Adrenal gland (tissue), 12 donors: ENCODE measurements around the gene MGMT. TPM values are rescaled to one million over a fixed set of nuclear protein-coding genes. Genes with fewer than 3 reads are reported as not detected.

Experiments
- DNase-seq, 7 donors: peaks; one replicate each; pipeline ENCODE4 v3.0.0-alpha.2; 2019 to 2020
- H3K27ac ChIP-seq, 5 donors: fragments of 200-600 bp; sonication (generic) in 4 of 5; 1 replicate in 3 of 5; 2 replicates in 2 of 5; pipeline versions ENCODE4 v1.5.1 to v1.8.0; 2016 to 2020; ENCODE audit warnings: mild to moderate bottlenecking in 1 of 5
- H3K27me3 ChIP-seq: fragments of 200-600 bp; 2 replicates; pipeline ENCODE4 v1.8.0; 2021
- H3K36me3 ChIP-seq, 2 donors: fragments of 200-600 bp; replicated peaks in 1 of 2; 1 replicate in 1 of 2; 2 replicates in 1 of 2; pipeline versions ENCODE4 v1.5.1 to v1.8.0; 2018 to 2022
- H3K4me1 ChIP-seq, 2 donors: fragments of 200-600 bp; replicated peaks in 1 of 2; 1 replicate in 1 of 2; 2 replicates in 1 of 2; pipeline versions ENCODE4 v1.5.1 to v1.8.0; 2018 to 2021
- H3K4me3 ChIP-seq, 4 donors: fragments of 200-600 bp; sonication (generic) in 3 of 4; one replicate each; pipeline ENCODE4 v1.5.1; 2016 to 2018
- H3K9me3 ChIP-seq, 3 donors: fragments of 200-600 bp; sonication (generic) in 1 of 3; replicated peaks in 1 of 3; 1 replicate in 2 of 3; 2 replicates in 1 of 3; pipeline versions ENCODE4 v1.5.1 to v1.8.0; 2016 to 2021
- POLR2A ChIP-seq, 2 donors: fragments of 450-650 bp; IDR thresholded peaks; one replicate each; pipeline ENCODE4 v1.6.1; 2017; ENCODE audit warnings: antibody characterized with exemption in 2 of 2, mild to moderate bottlenecking in 2 of 2, moderate library complexity in 1 of 2
- WGBS, 4 donors: extraction: QIAGEN DNeasy Blood & Tissue Kit in 2 of 4; methylation state at CpG; one replicate each; pipeline versions ENCODE4 v1.1.5 to v1.1.7; 2013 to 2017; 5-methylcytosine and 5-hydroxymethylcytosine counted together
- intact Hi-C, 2 donors: fragments of 100-400 bp; cut with DNase I; formaldehyde crosslinking; loops; one replicate each; pipeline versions ENCODE4 v1.14.1 to v1.15.0; 2022 to 2023
- polyA plus RNA-seq, 3 donors: library from polyadenylated mRNA; stranded (reverse); fragments of 200-250 nt in 2 of 3; fragments of 350-450 nt in 1 of 3; fragmentation: Illumina TruSeq in 1 of 3; extraction: RNeasy Lipid Tissue Mini Kit (QIAGEN cat#74804) in 1 of 3; gene quantifications; one replicate each; pipeline ENCODE4 v1.2.3, GENCODE V29; 2013 to 2014
- total RNA-seq, 9 donors: library from RNA; depleted of rRNA in 4 of 9; stranded (reverse); fragments of >200 nt in 4 of 9; fragments of 120-200 nt in 1 of 9; fragmentation: NEBNext Ultra II Directional in 1 of 9; extraction: Animal tissue kit (Norgen Biotek cat#: 25700) in 1 of 9; gene quantifications; one replicate each; pipeline versions ENCODE4 v1.1.0 to v1.2.4, GENCODE V29; 2013 to 2023
- TF ChIP-seq, protein P1 (sequence below), 6 experiments: fragments of 450-650 bp in 4 of 6; fragments of 200-600 bp in 2 of 6; sonication (generic) in 1 of 6; IDR thresholded peaks; 1 replicate in 5 of 6; 2 replicates in 1 of 6; pipeline versions ENCODE4 v1.5.1 to v1.8.0; 2016 to 2021; ENCODE audit warnings: antibody characterized with exemption in 6 of 6, mild to moderate bottlenecking in 2 of 6, moderate library complexity in 1 of 6
- donor health status: healthy with polysubstance abuse.
- donor health status: Bipolar disorder and iron deficiency.
- donor health status: DM: yes; HTN: yes; CAD: no.
- donor health status: DM: no; HTN: no; CAD: no.
- donor health status: DM: no; HTN: no; CAD: no.
- donor health status: DM: yes; HTN: yes; CAD: no.

Gene MGMT
- total and polyA plus RNA-seq, 12 donors: 3.8 to 35.8 (median 21.2) TPM

GRCh38 chr10:129683519-129683918 lies 216.5 kb downstream of the MGMT start:
- TF ChIP-seq, protein P1, sequence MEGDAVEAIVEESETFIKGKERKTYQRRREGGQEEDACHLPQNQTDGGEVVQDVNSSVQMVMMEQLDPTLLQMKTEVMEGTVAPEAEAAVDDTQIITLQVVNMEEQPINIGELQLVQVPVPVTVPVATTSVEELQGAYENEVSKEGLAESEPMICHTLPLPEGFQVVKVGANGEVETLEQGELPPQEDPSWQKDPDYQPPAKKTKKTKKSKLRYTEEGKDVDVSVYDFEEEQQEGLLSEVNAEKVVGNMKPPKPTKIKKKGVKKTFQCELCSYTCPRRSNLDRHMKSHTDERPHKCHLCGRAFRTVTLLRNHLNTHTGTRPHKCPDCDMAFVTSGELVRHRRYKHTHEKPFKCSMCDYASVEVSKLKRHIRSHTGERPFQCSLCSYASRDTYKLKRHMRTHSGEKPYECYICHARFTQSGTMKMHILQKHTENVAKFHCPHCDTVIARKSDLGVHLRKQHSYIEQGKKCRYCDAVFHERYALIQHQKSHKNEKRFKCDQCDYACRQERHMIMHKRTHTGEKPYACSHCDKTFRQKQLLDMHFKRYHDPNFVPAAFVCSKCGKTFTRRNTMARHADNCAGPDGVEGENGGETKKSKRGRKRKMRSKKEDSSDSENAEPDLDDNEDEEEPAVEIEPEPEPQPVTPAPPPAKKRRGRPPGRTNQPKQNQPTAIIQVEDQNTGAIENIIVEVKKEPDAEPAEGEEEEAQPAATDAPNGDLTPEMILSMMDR (IDR thresholded peaks at IDR 0.05): no peak
- no peak for TF ChIP-seq POLR2A (IDR thresholded peaks at IDR 0.05)
- Histone ChIP-seq H3K9me3 (no peaks in the 10 kb centered on the region), H3K4me3 (no peak overlapping the region), H3K27me3 (no peaks in the 10 kb centered on the region), H3K36me3 (no peaks in the 10 kb centered on the region), H3K27ac (no peak overlapping the region), H3K4me1 (no peaks in the 10 kb centered on the region)
- intact Hi-C loops: no loop called here
- DNase-seq: no peak
- 88 to 100% (median 95%) methylated on average over 1 of the region's 1 CpG for WGBS, 4 donors

- Histone ChIP-seq H3K4me1 (no peaks in the 10 kb centered on the region), H3K27me3 (no peaks in the 10 kb centered on the region), H3K27ac (no peak overlapping the region), H3K36me3 (no peaks in the 10 kb centered on the region), H3K9me3 (no peaks in the 10 kb centered on the region), H3K4me3 (no peak overlapping the region)
- WGBS, 4 donors: 90 to 95% (median 91%) methylated on average over 3 of the region's 3 CpGs
- DNase-seq: no peak
- no peak for TF ChIP-seq POLR2A (IDR thresholded peaks at IDR 0.05)
- TF ChIP-seq, protein P1 (IDR thresholded peaks at IDR 0.05): no peak
- intact Hi-C loops: no loop called here
These were observed 216.9 kb downstream of the MGMT start for GRCh38 chr10:129683920-129684319.

- H3K9me3 ChIP-seq: no peaks in the 10 kb centered on the region
These were observed 218.2 kb downstream of the MGMT start for GRCh38 chr10:129685271-129685670.

DNA sequence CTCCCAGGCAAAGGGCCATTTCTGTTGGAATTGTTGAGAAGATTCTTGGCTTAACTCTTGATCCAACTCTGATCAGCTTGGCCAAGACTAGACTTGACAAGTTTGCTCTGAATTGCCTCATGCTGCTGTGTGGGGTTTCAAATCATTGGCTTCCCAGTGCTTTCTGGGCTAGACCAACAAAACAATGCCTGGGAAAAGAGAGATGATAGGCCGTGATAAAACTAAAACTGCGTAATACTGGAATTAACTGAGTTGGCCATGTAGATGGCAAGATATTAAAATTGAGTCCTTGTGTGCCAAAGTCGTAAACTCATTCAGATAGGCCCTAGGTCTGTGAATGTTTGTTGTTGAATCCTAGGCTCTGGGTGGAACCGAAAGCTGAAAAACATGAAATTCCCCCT lies 222.6 kb downstream of the MGMT start:
- H3K27me3 ChIP-seq: no peaks in the 10 kb centered on the region
- TF ChIP-seq, protein P1 (IDR thresholded peaks at IDR 0.05): no peak
- no peak for TF ChIP-seq POLR2A (IDR thresholded peaks at IDR 0.05)
- H3K9me3 ChIP-seq: no peaks in the 10 kb centered on the region
- H3K36me3 ChIP-seq: no peaks in the 10 kb centered on the region
- no peak for DNase-seq
- WGBS, 4 donors: 87 to 94% (median 91%) methylated on average over 4 of the region's 4 CpGs
- intact Hi-C loops: no loop called here
- H3K27ac ChIP-seq: no peak overlapping the region
- H3K4me3 ChIP-seq: no peak overlapping the region
- no peaks in the 10 kb centered on the region for H3K4me1 ChIP-seq

More at GRCh38 chr10:129685271-129685670, 218.2 kb downstream of the MGMT start:
- Histone ChIP-seq H3K36me3 (no peaks in the 10 kb centered on the region), H3K4me1 (no peaks in the 10 kb centered on the region), H3K4me3 (no peak overlapping the region), H3K27me3 (no peaks in the 10 kb centered on the region), H3K27ac (no peak overlapping the region)
- intact Hi-C loops: no loop called here
- no peak for DNase-seq
- no peak for TF ChIP-seq POLR2A (IDR thresholded peaks at IDR 0.05)
- TF ChIP-seq, protein P1 (IDR thresholded peaks at IDR 0.05): no peak
- 90 to 94% (median 91%) methylated on average over 8 of the region's 8 CpGs for WGBS, 4 donors
